ENCODE data around the gene CDON.

Gene CDON

GRCh38 chr11:125942771-125943428 lies 119.8 kb downstream of the CDON start:
- no peak overlapping the region for H3K4me3 ChIP-seq (ENCODE audit: low read depth, low read length)
- no peak for TF ChIP-seq CTCF (IDR thresholded peaks at IDR 0.05; ENCODE audit: low read depth, low read length)

- peak; percentile 53 for TF ChIP-seq CTCF (IDR thresholded peaks at IDR 0.05; ENCODE audit: low read depth, low read length)
- H3K4me3 ChIP-seq (ENCODE audit: low read depth, low read length) = no peak overlapping the region
These were observed 120.8 kb downstream of the CDON start for GRCh38 chr11:125941619-125942611.

DNA sequence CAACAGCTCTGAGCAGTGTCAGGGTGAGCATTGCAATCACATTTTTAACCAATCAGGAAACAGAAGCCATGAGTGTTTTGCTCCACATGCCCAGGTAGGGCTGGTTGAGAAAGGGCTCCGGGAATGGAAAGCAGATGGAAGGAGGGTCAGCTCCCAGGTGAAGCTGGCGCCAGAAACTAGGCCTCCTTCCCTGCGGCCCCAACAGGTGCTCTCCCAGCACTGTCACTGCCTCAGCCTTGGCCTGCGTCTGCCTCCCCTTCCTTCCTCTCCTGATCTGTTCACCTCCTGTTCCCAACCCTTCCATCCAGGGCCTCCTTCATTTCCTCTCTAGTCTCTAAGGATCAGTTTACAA lies 121.4 kb downstream of the CDON start:
- H3K4me3 ChIP-seq (ENCODE audit: low read depth, low read length) = no peak overlapping the region
- TF ChIP-seq CTCF (IDR thresholded peaks at IDR 0.05; ENCODE audit: low read depth, low read length) = no peak

DNA sequence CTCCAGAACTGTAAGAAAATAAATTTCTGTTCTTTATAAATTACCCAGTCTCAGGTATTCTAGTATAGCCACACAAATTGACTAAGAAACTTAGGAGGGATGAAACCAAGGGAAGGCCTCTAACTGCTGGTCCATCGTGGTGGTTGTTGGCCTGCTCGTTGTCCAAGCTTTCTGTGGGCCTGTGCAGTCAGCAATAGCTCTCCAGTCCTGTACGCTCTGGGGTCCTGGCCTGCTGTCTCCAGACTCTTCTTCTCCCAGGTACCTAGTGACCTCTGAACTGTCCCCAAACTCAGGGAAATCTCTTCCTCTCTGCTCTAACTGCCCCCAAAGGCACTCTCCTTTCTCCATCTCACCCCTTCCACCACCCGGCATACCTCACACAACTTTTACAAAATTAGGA lies 122.5 kb downstream of the CDON start:
- no peak for TF ChIP-seq CTCF (IDR thresholded peaks at IDR 0.05; ENCODE audit: low read depth, low read length)
- no peak overlapping the region for H3K4me3 ChIP-seq (ENCODE audit: low read depth, low read length)

DNA sequence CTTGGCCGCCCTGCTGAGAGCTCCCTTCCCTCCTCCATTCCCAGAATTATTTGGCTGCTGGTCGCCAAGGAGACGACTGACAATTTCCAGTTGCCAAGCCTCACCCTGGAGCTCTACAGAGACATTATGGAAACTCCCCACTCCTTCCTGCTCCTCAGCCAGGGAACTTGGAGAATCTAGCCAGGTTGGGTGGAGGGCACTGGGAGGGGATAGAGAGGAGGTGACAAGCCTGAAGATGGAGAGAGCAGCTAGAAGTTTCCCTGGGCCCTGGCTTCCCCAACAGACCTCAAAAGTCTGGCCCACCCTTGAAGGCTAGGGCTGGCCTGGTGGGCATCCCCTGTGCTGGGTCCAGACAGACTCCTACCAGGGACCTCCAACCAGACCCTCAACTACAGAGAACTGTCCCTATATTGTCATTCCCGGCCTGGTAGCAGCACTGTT lies 123.6 kb downstream of the CDON start:
- no peak overlapping the region for H3K4me3 ChIP-seq (ENCODE audit: low read depth, low read length)
- no peak for TF ChIP-seq CTCF (IDR thresholded peaks at IDR 0.05; ENCODE audit: low read depth, low read length)

DNA sequence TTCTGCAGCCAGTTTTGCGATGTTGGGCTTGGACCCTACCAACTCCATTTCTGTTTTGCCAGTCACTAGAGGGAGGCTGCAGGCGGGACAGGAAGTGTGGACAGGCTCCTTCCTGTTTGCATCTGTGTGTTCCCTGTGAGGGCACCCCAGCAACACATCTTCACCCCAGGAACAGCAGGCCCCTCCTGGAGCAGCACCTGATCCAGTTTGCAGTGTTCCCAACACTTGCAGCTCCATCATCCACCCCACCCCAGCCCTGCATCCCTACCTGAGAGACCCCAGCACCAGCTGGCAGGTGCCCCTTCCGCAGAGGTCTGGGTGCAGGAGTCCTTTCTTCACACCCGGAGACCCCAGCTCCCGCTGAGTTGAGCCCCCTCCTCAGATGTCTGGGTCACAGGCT lies 124.2 kb downstream of the CDON start:
- no peak for TF ChIP-seq CTCF (IDR thresholded peaks at IDR 0.05; ENCODE audit: low read depth, low read length)
- H3K4me3 ChIP-seq (ENCODE audit: low read depth, low read length) = no peak overlapping the region
